ENCODE measurements around the gene SNTG2. TPM values are rescaled to one million over a fixed set of nuclear protein-coding genes. Genes with fewer than 3 reads are reported as not detected.

SNTG2 gene
- total and polyA plus RNA-seq, 10 of the 15 experiments (the other 5 are each of a cell fraction or from before 2014, with no cell fraction given) = not detected

DNA sequence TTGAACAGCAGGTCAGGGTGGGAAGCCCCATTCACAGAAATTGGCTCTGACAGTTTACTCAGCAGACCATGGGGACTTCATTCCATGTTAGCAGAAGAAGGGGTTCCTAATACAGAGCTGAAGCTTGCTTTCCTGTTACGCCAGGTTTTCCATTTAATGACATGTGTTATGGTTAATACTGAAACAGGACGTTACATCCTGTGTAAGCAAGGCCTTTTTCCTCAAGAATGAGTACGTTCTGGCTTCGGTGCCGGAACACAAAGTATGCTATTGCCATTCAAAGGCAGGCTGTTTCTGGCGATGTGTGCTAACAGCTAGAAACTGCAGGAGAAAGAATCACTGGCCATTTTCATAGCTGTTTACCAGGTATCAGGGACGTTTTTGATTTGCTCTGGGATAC, 190.4 kb downstream of the SNTG2 start (continued):
- TF ChIP-seq ASH2L (IDR thresholded peaks at IDR 0.05; ENCODE audit: borderline replicate concordance, low read depth) (no peak), HDAC2 (IDR thresholded peaks at IDR 0.05) (no peak), RELA (IDR thresholded peaks at IDR 0.05; ENCODE audit: borderline replicate concordance, partially characterized antibody) (no peak)
- TF ChIP-seq, protein P1, sequence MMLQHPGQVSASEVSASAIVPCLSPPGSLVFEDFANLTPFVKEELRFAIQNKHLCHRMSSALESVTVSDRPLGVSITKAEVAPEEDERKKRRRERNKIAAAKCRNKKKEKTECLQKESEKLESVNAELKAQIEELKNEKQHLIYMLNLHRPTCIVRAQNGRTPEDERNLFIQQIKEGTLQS (IDR thresholded peaks at IDR 0.05; ENCODE audit: borderline replicate concordance, extremely low read depth, low read depth, low read length) = no peak

DNA sequence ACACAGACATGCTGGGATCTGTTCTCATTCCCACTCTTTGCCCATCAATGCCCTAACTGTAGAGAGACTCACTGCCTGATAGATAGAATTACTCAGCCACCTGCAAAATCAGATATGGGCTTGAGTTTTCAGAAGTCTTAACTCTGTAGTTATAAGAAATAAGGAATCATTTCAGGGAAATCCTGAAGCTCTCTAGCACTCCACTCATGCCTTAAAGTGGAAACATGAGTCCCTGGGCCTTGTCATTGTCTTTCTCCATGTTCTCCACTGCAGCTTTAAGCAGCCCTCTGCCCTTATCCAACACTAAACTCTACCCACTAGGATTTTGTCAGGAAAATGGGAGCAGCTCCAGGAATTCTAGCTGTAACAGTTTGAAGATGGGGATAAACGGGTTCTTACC, 192.5 kb downstream of the SNTG2 start:
- Histone ChIP-seq H3K36me3 (ENCODE audit: control insufficient read depth in 2 of 2, insufficient read depth in 2 of 2, low read length in 1 of 2) (no peaks in the 10 kb centered on the region), H3K27me3 (replicated peaks in 1 of 2; ENCODE audit: control insufficient read depth in 2 of 2, insufficient read depth in 2 of 2, low read length in 1 of 2) (no peaks in the 10 kb centered on the region), H2AFZ (ENCODE audit: control insufficient read depth, low read depth, low read length) (no peak overlapping the region), H3K9me3 (replicated peaks; ENCODE audit: control insufficient read depth, insufficient read depth, low read length) (no peaks in the 10 kb centered on the region), H3K4me3 (no peak overlapping the region), H3K9ac (ENCODE audit: control insufficient read depth, insufficient read depth, low read length) (no peak overlapping the region), H3K27ac (ENCODE audit: control insufficient read depth, insufficient read depth) (no peak overlapping the region), H3K79me2 (ENCODE audit: control insufficient read depth, insufficient read depth, low read length) (no peaks in the 10 kb centered on the region), H4K20me1 (ENCODE audit: control insufficient read depth, insufficient read depth) (no peaks in the 10 kb centered on the region), H3K4me2 (ENCODE audit: control insufficient read depth, insufficient read depth) (no peak overlapping the region), H3K4me1 (ENCODE audit: control insufficient read depth, insufficient read depth, low read length) (no peaks in the 10 kb centered on the region)
- SMC1A ChIA-PET (ENCODE audit: uncharacterized antibody, unreplicated experiment) = no interaction called here
- DNase-seq (ENCODE audit: low read depth, low spot score) (no peak), FAIRE-seq (no peak), ATAC-seq (no peak)
- intact Hi-C loops (cut with micrococcal nuclease; ENCODE audit: unreplicated experiment) = loop anchor here (10.0 kb wide), 1 partner anchor 428 kb away; no protein-coding TSS in a partner anchor
- BruUV-seq (replicated peaks) = no TSS peak
- RAD21 ChIA-PET (ENCODE audit: unreplicated experiment) = no interaction called here
- POLR2A ChIA-PET = no interaction called here
- CTCF ChIA-PET = no interaction called here
- TF ChIP-seq, protein P2, sequence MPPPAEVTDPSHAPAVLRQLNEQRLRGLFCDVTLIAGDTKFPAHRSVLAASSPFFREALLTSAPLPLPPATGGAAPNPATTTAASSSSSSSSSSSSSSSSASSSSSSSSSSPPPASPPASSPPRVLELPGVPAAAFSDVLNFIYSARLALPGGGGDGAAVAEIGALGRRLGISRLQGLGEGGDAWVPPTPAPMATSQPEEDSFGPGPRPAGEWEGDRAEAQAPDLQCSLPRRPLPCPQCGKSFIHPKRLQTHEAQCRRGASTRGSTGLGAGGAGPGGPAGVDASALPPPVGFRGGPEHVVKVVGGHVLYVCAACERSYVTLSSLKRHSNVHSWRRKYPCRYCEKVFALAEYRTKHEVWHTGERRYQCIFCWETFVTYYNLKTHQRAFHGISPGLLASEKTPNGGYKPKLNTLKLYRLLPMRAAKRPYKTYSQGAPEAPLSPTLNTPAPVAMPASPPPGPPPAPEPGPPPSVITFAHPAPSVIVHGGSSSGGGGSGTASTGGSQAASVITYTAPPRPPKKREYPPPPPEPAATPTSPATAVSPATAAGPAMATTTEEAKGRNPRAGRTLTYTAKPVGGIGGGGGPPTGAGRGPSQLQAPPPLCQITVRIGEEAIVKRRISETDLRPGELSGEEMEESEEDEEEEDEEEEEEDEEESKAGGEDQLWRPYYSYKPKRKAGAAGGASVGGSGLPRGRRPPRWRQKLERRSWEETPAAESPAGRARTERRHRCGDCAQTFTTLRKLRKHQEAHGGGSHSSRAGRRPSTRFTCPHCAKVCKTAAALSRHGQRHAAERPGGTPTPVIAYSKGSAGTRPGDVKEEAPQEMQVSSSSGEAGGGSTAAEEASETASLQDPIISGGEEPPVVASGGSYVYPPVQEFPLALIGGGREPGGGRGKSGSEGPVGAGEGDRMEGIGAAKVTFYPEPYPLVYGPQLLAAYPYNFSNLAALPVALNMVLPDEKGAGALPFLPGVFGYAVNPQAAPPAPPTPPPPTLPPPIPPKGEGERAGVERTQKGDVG (CRISPR knock-in tag; IDR thresholded peaks at IDR 0.05) = no peak
- TF ChIP-seq RCOR1 (conservative IDR thresholded peaks at IDR 0.05; ENCODE audit: low read depth, low read length) = no peak
- TF ChIP-seq, protein P3, sequence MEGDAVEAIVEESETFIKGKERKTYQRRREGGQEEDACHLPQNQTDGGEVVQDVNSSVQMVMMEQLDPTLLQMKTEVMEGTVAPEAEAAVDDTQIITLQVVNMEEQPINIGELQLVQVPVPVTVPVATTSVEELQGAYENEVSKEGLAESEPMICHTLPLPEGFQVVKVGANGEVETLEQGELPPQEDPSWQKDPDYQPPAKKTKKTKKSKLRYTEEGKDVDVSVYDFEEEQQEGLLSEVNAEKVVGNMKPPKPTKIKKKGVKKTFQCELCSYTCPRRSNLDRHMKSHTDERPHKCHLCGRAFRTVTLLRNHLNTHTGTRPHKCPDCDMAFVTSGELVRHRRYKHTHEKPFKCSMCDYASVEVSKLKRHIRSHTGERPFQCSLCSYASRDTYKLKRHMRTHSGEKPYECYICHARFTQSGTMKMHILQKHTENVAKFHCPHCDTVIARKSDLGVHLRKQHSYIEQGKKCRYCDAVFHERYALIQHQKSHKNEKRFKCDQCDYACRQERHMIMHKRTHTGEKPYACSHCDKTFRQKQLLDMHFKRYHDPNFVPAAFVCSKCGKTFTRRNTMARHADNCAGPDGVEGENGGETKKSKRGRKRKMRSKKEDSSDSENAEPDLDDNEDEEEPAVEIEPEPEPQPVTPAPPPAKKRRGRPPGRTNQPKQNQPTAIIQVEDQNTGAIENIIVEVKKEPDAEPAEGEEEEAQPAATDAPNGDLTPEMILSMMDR (IDR thresholded peaks at IDR 0.05 in 2 of 3, conservative IDR thresholded peaks at IDR 0.05 in 1 of 3; ENCODE audit: control insufficient read depth in 2 of 3, extremely low read depth in 1 of 3, insufficient read depth in 1 of 3, low read depth in 3 of 3, low read length in 3 of 3) = no peak
- in situ Hi-C loops (cut with MboI) = no loop called here
- 6% methylated on average over 1 of the region's 1 CpG for WGBS (ENCODE audit: insufficient coverage, insufficient replicate concordance, low lambda C conversion rate, missing lambda C conversion rate)
